ENCODE measurements around the gene LOXL1. TPM values are rescaled to one million over a fixed set of nuclear protein-coding genes. Genes with fewer than 3 reads are reported as not detected.

LOXL1 gene
- total and polyA plus RNA-seq, 2 of the 4 experiments (the other 2 are of a cell fraction) = 148 to 332 TPM

DNA sequence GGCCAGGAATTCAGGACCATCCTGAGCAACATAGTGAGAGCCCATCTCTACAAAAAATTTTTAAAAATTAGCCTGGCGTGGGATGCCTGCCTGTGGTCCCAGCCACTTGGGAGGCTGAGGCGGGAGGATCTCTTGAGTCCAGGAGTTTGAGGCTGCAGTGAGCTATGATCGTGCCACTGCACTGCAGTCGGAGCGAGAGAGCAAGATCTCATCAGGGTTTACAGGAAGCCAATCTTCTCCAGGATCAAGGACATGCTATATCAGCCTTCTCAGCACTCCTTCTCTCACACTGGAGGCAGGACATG is 66.3 kb downstream of the LOXL1 start:
- Histone ChIP-seq H4K20me1 (ENCODE audit: insufficient read depth, low read length) (peaks cover 8% of the 10 kb centered on the region; the same call in 1 of the 2 replicates), H3K9ac (ENCODE audit: low read depth, low read length) (peak overlapping the region; percentile 67), H3K27ac (ENCODE audit: insufficient read depth, low read length) (peak overlapping the region; percentile 88), H3K79me1 (ENCODE audit: low read depth in 1 of 2, low read length in 2 of 2) (peaks cover 9 to 80% of the 10 kb centered on the region in 2 experiments; a peak in 3 of 4 replicates), H4K91ac (ENCODE audit: insufficient read depth, low read depth, low read length) (peak overlapping the region; percentile 93), H4K8ac (ENCODE audit: low read depth in 2 of 2, low read length in 2 of 2) (peak overlapping the region; percentile 90 to 97), H3K4me3 (ENCODE audit: insufficient read depth, low read depth, low read length) (peak overlapping the region; percentile 38), H3K27me3 (ENCODE audit: control insufficient read depth, insufficient read depth, low read length) (no peaks in the 10 kb centered on the region), H3K4ac (ENCODE audit: low read depth, low read length) (peak overlapping the region; percentile 93), H2BK20ac (ENCODE audit: low read depth, low read length) (peak overlapping the region; percentile 95), H3K14ac (replicated peaks; ENCODE audit: low read depth, low read length) (peak overlapping the region; percentile 90), H3K56ac (ENCODE audit: extremely low read depth, insufficient read depth, low read length) (0 out of 2 replicates have a peak overlapping the region, but pooled peaks have one; percentile 14), H3K9me3 (ENCODE audit: control insufficient read depth, insufficient read depth, low read length) (no peaks in the 10 kb centered on the region), H4K5ac (ENCODE audit: low read depth, low read length) (peak overlapping the region; percentile 97), H3K4me1 (ENCODE audit: control insufficient read depth, insufficient read depth, low read length) (peaks cover 27% of the 10 kb centered on the region), H2BK5ac (ENCODE audit: low read depth, low read length, poor library complexity, severe bottlenecking) (peak overlapping the region; percentile 90), H3K23ac (ENCODE audit: low read depth, low read length) (0 out of 2 replicates have a peak overlapping the region, but pooled peaks have one; percentile 76), H3K4me2 (ENCODE audit: low read depth, low read length) (peak overlapping the region; percentile 91), H2BK120ac (ENCODE audit: low read depth, low read length) (peak overlapping the region; percentile 91), H3K18ac (ENCODE audit: low read depth, low read length) (peak overlapping the region; percentile 91), H2BK15ac (ENCODE audit: low read depth, low read length) (peak overlapping the region; percentile 45; the same call in 2 of the 3 replicates), H2AK9ac (replicated peaks; ENCODE audit: low read depth, low read length, poor library complexity) (peak overlapping the region; percentile 70), H2AFZ (replicated peaks; ENCODE audit: low read length, poor library complexity) (peak overlapping the region; percentile 91), H3K36me3 (ENCODE audit: control insufficient read depth, insufficient read depth, low read length) (no peaks in the 10 kb centered on the region), H2AK5ac (ENCODE audit: low read depth, low read length) (peak overlapping the region; percentile 80), H3K9me1 (ENCODE audit: insufficient read depth, low read length) (peaks cover 36% of the 10 kb centered on the region)
- POLR2A ChIA-PET (ENCODE audit: unreplicated experiment) = no interaction called here
- TF ChIP-seq MAFK (IDR thresholded peaks at IDR 0.05; ENCODE audit: low read depth, low read length) (no peak), RAD21 (IDR thresholded peaks at IDR 0.05; ENCODE audit: low read length) (no peak), SMC3 (IDR thresholded peaks at IDR 0.05; ENCODE audit: low read depth, low read length) (no peak), CTCF (conservative IDR thresholded peaks at IDR 0.05; ENCODE audit: low read depth, low read length) (no peak), NFE2L2 (IDR thresholded peaks at IDR 0.05; ENCODE audit: low read depth, low read length) (no peak)
- TF ChIP-seq, protein P1, sequence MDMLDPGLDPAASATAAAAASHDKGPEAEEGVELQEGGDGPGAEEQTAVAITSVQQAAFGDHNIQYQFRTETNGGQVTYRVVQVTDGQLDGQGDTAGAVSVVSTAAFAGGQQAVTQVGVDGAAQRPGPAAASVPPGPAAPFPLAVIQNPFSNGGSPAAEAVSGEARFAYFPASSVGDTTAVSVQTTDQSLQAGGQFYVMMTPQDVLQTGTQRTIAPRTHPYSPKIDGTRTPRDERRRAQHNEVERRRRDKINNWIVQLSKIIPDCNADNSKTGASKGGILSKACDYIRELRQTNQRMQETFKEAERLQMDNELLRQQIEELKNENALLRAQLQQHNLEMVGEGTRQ (IDR thresholded peaks at IDR 0.05; ENCODE audit: low read depth, low read length) = no peak
- dilution Hi-C loops (cut with HindIII; ENCODE audit: low sequenced_read_pairs, unreplicated experiment) (no loop called here), in situ Hi-C loops (cut with MboI; ENCODE audit: low sequenced_read_pairs) (loop anchor here (5.0 kb wide), 1 partner anchor 45 kb away; no protein-coding TSS in a partner anchor), intact Hi-C loops (cut with micrococcal nuclease) (loop anchor here (5.0 kb wide), 1 partner anchor 35 kb away; no protein-coding TSS in a partner anchor)
- DNase-seq (no peak), ATAC-seq (ENCODE audit: low read depth) (no peak)
- no TSS peak for BruUV-seq (replicated peaks)
- WGBS, 2 experiments (ENCODE audit: extremely low coverage in 2 of 2, insufficient read length in 1 of 2) = 85% methylated on average over 5 of the region's 5 CpGs; no CpG with 5 or more reads in 1 of the 2 experiments
- CTCF ChIA-PET = interaction anchor here (0.8 to 1.3 kb wide), 4 partner anchors 9 to 48 kb away, joined by 3 to 4 read pairs (median 3); no protein-coding TSS in a partner anchor
